IMR-90 (cell line): ENCODE data around the gene ACOX2. TPM values are rescaled to one million over a fixed set of nuclear protein-coding genes. Genes with fewer than 3 reads are reported as not detected.

Source experiments
- ATAC-seq: fragments of 200-7000 bp; cut with Tn5 transposase; 2 replicates; pipeline ENCODE4 v1.9.1; 2020; ENCODE audit warnings: low read depth, mild to moderate bottlenecking, moderate library complexity
- BruUV-seq: library from RNA; stranded (reverse); fragments of 400-500 nt; replicated peaks from 2 replicates; lab custom pipeline; 2021; lab: Mats Ljungman, UMichigan
- CTCF ChIA-PET: fragments of 300-600 bp; formaldehyde crosslinking; extraction: SDS; loops from one replicate; lab custom pipeline; 2021; ENCODE audit warnings: antibody characterized with exemption; lab: Yijun Ruan, JAX
- POLR2A ChIA-PET: fragments of 300-600 bp; sonication (Branson Sonifier 250); formaldehyde crosslinking; loops from one replicate; lab custom pipeline; 2022; ENCODE audit warnings: antibody characterized with exemption; ENCODE audit not compliant: unreplicated experiment; lab: Charles Lee
- DNase-seq: peaks from one replicate; pipeline ENCODE4 v3.0.0; 2013
- H2AFZ ChIP-seq: replicated peaks from 2 replicates; pipeline ENCODE3; 2013; ENCODE audit warnings: low read length, mild to moderate bottlenecking; ENCODE audit not compliant: poor library complexity
- H2AK5ac ChIP-seq: 2 replicates; pipeline ENCODE4 v1.6.1; 2013; ENCODE audit warnings: low read depth, low read length, inconsistent platforms
- H2AK9ac ChIP-seq: replicated peaks from 2 replicates; pipeline ENCODE3; 2013; ENCODE audit warnings: mild to moderate bottlenecking, low read depth, low read length, moderate library complexity; ENCODE audit not compliant: poor library complexity
- H2BK120ac ChIP-seq: 2 replicates; pipeline ENCODE4 v1.6.1; 2013; ENCODE audit warnings: low read depth, low read length, inconsistent platforms
- H2BK15ac ChIP-seq: 3 replicates; pipeline ENCODE4 v1.6.1; 2013; ENCODE audit warnings: low read depth, low read length, inconsistent platforms
- H2BK20ac ChIP-seq: 2 replicates; pipeline ENCODE4 v1.6.1; 2013; ENCODE audit warnings: low read depth, mild to moderate bottlenecking, inconsistent platforms, low read length, moderate library complexity
- H2BK5ac ChIP-seq: 2 replicates; pipeline ENCODE4 v1.6.1; 2013; ENCODE audit warnings: mild to moderate bottlenecking, low read depth, low read length, inconsistent platforms; ENCODE audit not compliant: poor library complexity, severe bottlenecking
- H3K14ac ChIP-seq: replicated peaks from 2 replicates; pipeline ENCODE4 v1.6.1; 2013; ENCODE audit warnings: low read depth, low read length, inconsistent platforms
- H3K18ac ChIP-seq: 2 replicates; pipeline ENCODE4 v1.6.1; 2013; ENCODE audit warnings: low read depth, low read length, control low read depth
- H3K23ac ChIP-seq: 2 replicates; pipeline ENCODE4 v1.6.1; 2013; ENCODE audit warnings: low read depth, low read length, inconsistent platforms
- H3K27ac ChIP-seq: 2 replicates; pipeline ENCODE4 v1.5.1; 2013; ENCODE audit warnings: mild to moderate bottlenecking, control low read depth, low read length; ENCODE audit not compliant: insufficient read depth
- H3K27me3 ChIP-seq: 2 replicates; pipeline ENCODE4 v1.6.1; 2013; ENCODE audit warnings: low read length; ENCODE audit not compliant: control insufficient read depth, insufficient read depth
- H3K36me3 ChIP-seq: 2 replicates; pipeline ENCODE4 v1.6.1; 2013; ENCODE audit warnings: low read length, mixed read lengths; ENCODE audit not compliant: control insufficient read depth, insufficient read depth
- H3K4ac ChIP-seq: 2 replicates; pipeline ENCODE4 v1.6.1; 2013; ENCODE audit warnings: low read depth, low read length, inconsistent platforms
- H3K4me1 ChIP-seq: 2 replicates; pipeline ENCODE4 v1.6.1; 2013; ENCODE audit warnings: low read length, mixed read lengths; ENCODE audit not compliant: control insufficient read depth, insufficient read depth
- H3K4me2 ChIP-seq: 2 replicates; pipeline ENCODE4 v1.6.1; 2013; ENCODE audit warnings: low read depth, mild to moderate bottlenecking, control low read depth, low read length, moderate library complexity
- H3K4me3 ChIP-seq: 2 replicates; pipeline ENCODE4 v1.5.1; 2013; ENCODE audit warnings: low read depth, mild to moderate bottlenecking, control low read depth, low read length, moderate library complexity; ENCODE audit not compliant: insufficient read depth
- H3K56ac ChIP-seq: 2 replicates; pipeline ENCODE4 v1.6.1; 2013; ENCODE audit warnings: low read length, inconsistent platforms; ENCODE audit not compliant: insufficient read depth; ENCODE audit errors: extremely low read depth
- H3K79me1 ChIP-seq, 2 experiments: 2 replicates each; pipeline ENCODE4 v1.6.1; 2013; ENCODE audit warnings: low read length in 2 of 2, inconsistent platforms in 1 of 2, low read depth in 1 of 2
- H3K9ac ChIP-seq: 2 replicates; pipeline ENCODE4 v1.6.1; 2013; ENCODE audit warnings: low read depth, low read length, control low read depth
- H3K9me1 ChIP-seq: 2 replicates; pipeline ENCODE4 v1.6.1; 2013; ENCODE audit warnings: low read length, inconsistent platforms; ENCODE audit not compliant: insufficient read depth
- H3K9me3 ChIP-seq: 2 replicates; pipeline ENCODE4 v1.6.1; 2013; ENCODE audit warnings: low read length; ENCODE audit not compliant: control insufficient read depth, insufficient read depth
- H4K20me1 ChIP-seq: 2 replicates; pipeline ENCODE4 v1.6.1; 2013; ENCODE audit warnings: low read length, inconsistent platforms; ENCODE audit not compliant: insufficient read depth
- H4K5ac ChIP-seq: 2 replicates; pipeline ENCODE4 v1.6.1; 2013; ENCODE audit warnings: mild to moderate bottlenecking, low read depth, low read length, control low read depth
- H4K8ac ChIP-seq, 2 experiments: 2 replicates each; pipeline ENCODE4 v1.6.1; 2013; ENCODE audit warnings: low read depth in 2 of 2, low read length in 2 of 2, control low read depth in 1 of 2, inconsistent platforms in 1 of 2
- H4K91ac ChIP-seq: 2 replicates; pipeline ENCODE4 v1.6.1; 2013; ENCODE audit warnings: low read depth, low read length, inconsistent platforms; ENCODE audit not compliant: insufficient read depth
- BHLHE40 ChIP-seq: fragments of 150-350 bp; IDR thresholded peaks from 2 replicates; pipeline ENCODE4 v1.6.1; 2016; ENCODE audit warnings: mild to moderate bottlenecking, low read depth, low read length
- CEBPB ChIP-seq: IDR thresholded peaks from 2 replicates; pipeline ENCODE4 v1.6.1; 2012; ENCODE audit warnings: low read depth, low read length, improper control_type of control experiment
- CHD1 ChIP-seq: IDR thresholded peaks from 2 replicates; pipeline ENCODE4 v1.6.1; 2012; ENCODE audit warnings: low read depth, low read length, improper control_type of control experiment
- FOS ChIP-seq: fragments of 150-350 bp; IDR thresholded peaks from 2 replicates; pipeline ENCODE4 v1.6.1; 2016; ENCODE audit warnings: low read depth, low read length
- MAFK ChIP-seq: IDR thresholded peaks from 2 replicates; pipeline ENCODE4 v1.6.1; 2012; ENCODE audit warnings: low read depth, low read length, improper control_type of control experiment
- MAZ ChIP-seq: IDR thresholded peaks from 2 replicates; pipeline ENCODE4 v1.6.1; 2012; ENCODE audit warnings: low read depth, mild to moderate bottlenecking, low read length, improper control_type of control experiment, moderate library complexity, borderline replicate concordance
- MXI1 ChIP-seq: IDR thresholded peaks from 2 replicates; pipeline ENCODE4 v1.6.1; 2012; ENCODE audit warnings: low read depth, mild to moderate bottlenecking, low read length, moderate library complexity, borderline replicate concordance
- NFE2L2 ChIP-seq: fragments of 150-350 bp; IDR thresholded peaks from 2 replicates; pipeline ENCODE4 v1.6.1; 2016; ENCODE audit warnings: low read depth, mild to moderate bottlenecking, low read length
- POLR2A ChIP-seq: IDR thresholded peaks from 2 replicates; pipeline ENCODE4 v1.6.1; 2012; ENCODE audit warnings: mild to moderate bottlenecking, low read depth, low read length
- RAD21 ChIP-seq: IDR thresholded peaks from 2 replicates; pipeline ENCODE4 v1.6.1; 2012; ENCODE audit warnings: low read length, improper control_type of control experiment
- RCOR1 ChIP-seq: IDR thresholded peaks from 2 replicates; pipeline ENCODE4 v1.6.1; 2012; ENCODE audit warnings: mild to moderate bottlenecking, low read length, improper control_type of control experiment; ENCODE audit not compliant: insufficient replicate concordance
- RFX5 ChIP-seq: IDR thresholded peaks from 2 replicates; pipeline ENCODE4 v1.8.0; 2012; ENCODE audit warnings: low read depth, mild to moderate bottlenecking, low read length, moderate library complexity
- SMC3 ChIP-seq: fragments of 150-350 bp; IDR thresholded peaks from 2 replicates; pipeline ENCODE4 v1.6.1; 2016; ENCODE audit warnings: low read depth, mild to moderate bottlenecking, antibody characterized with exemption, low read length, moderate library complexity
- WGBS, 2 experiments: methylation state at CpG; one replicate each; pipeline versions ENCODE4 v1.1.5 to v1.1.7; 2013; ENCODE audit warnings: missing lambda C conversion rate in 2 of 2; ENCODE audit not compliant: insufficient read length in 1 of 2; ENCODE audit errors: extremely low coverage in 2 of 2; 5-methylcytosine and 5-hydroxymethylcytosine counted together
- dilution Hi-C: fragments of 300-500 bp; cut with HindIII; formaldehyde crosslinking; loops from one replicate; pipeline ENCODE4 v1.14.3; 2018; ENCODE audit warnings: low sequenced_read_pairs; ENCODE audit not compliant: unreplicated experiment
- in situ Hi-C: fragments of 300-500 bp; cut with MboI; formaldehyde crosslinking; loops from 3 replicates; pipeline ENCODE4 v1.14.3; 2019; ENCODE audit warnings: low sequenced_read_pairs, inconsistent platforms, mixed read lengths
- intact Hi-C: fragments of 100-400 bp; cut with micrococcal nuclease; formaldehyde crosslinking; loops from 2 replicates; pipeline ENCODE4 v1.10.0; 2022
- polyA plus RNA-seq, 3 experiments: library from polyadenylated mRNA; depleted of rRNA; stranded (reverse); fragments of >200 nt; gene quantifications; 2 replicates each; pipeline ENCODE4 v1.2.3, GENCODE V29; 2012; ENCODE audit warnings: low replicate concordance in 1 of 3
- total RNA-seq: library from RNA; depleted of rRNA; stranded (reverse); fragments of >200 nt; gene quantifications from 2 replicates; pipeline ENCODE4 v1.2.3, GENCODE V29; 2012
- TF ChIP-seq, protein P1 (sequence below): fragments of 150-350 bp; IDR thresholded peaks from 2 replicates; pipeline ENCODE4 v1.6.1; 2017; ENCODE audit warnings: mild to moderate bottlenecking, antibody characterized with exemption, low read length, low read depth
- TF ChIP-seq, protein P2 (sequence below): conservative IDR thresholded peaks from 2 replicates; pipeline ENCODE4 v1.5.1; 2012; ENCODE audit warnings: mild to moderate bottlenecking, low read depth, low read length, improper control_type of control experiment

The ACOX2 gene
- total and polyA plus RNA-seq, 2 of the 4 experiments (the other 2 are of a cell fraction), result 15.6 to 32.9 TPM

DNA sequence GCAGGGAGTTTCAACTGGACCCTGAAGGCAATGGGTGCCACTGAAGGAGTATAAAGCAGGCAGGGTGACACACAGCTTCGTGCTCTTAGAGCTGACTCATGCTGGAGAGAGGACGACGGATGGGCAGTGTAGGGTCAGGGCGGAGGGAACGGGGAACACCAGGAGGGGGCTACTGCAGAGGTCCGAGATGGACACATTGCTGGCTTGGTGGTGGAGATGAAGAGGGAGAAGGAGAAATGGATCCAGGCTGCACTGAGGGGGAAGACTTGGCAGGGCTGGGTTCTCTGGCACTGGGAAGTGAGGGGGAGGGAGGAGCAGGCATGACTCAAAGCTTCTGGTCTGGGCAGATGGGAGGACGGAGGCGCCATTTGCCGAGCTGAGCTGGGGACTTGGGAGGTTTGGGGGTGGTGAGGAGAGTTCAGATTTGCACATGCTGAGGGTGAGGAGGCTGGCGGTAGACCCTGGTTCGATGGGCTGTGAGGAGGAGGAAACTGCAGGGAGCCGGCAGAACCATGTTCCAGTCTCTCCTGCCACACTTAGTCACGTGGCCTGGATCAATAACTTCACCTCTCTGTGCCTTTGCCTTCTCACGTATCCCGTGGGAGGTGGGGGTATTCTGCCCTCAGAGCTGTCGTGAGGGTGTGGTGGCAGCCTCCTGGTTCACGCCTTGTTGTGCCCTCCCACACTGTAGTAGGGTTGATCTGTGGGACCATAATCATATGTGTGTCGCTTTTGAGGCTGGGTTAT lies 49.7 kb downstream of the ACOX2 start:
- ChIA-PET CTCF (no interaction called here), POLR2A (interaction anchor here (0.6 to 1.0 kb wide), 2 partner anchors 15 to 52 kb away, joined by 3 to 6 read pairs; no protein-coding TSS in a partner anchor)
- ATAC-seq, result peak; percentile 22
- TF ChIP-seq MXI1 (no peak), RFX5 (no peak), RAD21 (no peak), SMC3 (no peak), BHLHE40 (no peak), NFE2L2 (peak; percentile 41), FOS (peak; percentile 38; the same call in 1 of the 2 replicates), MAZ (no peak; the same call in 1 of the 2 replicates), RCOR1 (no peak), MAFK (no peak), CHD1 (no peak), POLR2A (no peak), CEBPB (no peak)
- TF ChIP-seq, protein P1, sequence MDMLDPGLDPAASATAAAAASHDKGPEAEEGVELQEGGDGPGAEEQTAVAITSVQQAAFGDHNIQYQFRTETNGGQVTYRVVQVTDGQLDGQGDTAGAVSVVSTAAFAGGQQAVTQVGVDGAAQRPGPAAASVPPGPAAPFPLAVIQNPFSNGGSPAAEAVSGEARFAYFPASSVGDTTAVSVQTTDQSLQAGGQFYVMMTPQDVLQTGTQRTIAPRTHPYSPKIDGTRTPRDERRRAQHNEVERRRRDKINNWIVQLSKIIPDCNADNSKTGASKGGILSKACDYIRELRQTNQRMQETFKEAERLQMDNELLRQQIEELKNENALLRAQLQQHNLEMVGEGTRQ, result no peak
- TF ChIP-seq, protein P2, sequence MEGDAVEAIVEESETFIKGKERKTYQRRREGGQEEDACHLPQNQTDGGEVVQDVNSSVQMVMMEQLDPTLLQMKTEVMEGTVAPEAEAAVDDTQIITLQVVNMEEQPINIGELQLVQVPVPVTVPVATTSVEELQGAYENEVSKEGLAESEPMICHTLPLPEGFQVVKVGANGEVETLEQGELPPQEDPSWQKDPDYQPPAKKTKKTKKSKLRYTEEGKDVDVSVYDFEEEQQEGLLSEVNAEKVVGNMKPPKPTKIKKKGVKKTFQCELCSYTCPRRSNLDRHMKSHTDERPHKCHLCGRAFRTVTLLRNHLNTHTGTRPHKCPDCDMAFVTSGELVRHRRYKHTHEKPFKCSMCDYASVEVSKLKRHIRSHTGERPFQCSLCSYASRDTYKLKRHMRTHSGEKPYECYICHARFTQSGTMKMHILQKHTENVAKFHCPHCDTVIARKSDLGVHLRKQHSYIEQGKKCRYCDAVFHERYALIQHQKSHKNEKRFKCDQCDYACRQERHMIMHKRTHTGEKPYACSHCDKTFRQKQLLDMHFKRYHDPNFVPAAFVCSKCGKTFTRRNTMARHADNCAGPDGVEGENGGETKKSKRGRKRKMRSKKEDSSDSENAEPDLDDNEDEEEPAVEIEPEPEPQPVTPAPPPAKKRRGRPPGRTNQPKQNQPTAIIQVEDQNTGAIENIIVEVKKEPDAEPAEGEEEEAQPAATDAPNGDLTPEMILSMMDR, result no peak

More for the DNA sequence above, 49.7 kb downstream of the ACOX2 start:
- dilution Hi-C loops (no loop called here), in situ Hi-C loops (no loop called here), intact Hi-C loops (no loop called here)
- H3K18ac ChIP-seq, result peak overlapping the region; percentile 73
- WGBS, 2 experiments, result 43% methylated on average over 5 of the region's 18 CpGs; no CpG with 5 or more reads in 1 of the 2 experiments
- peak overlapping the region; percentile 66 for H2BK20ac ChIP-seq
- no peak overlapping the region for H3K9ac ChIP-seq
- H4K20me1 ChIP-seq, result no peaks in the 10 kb centered on the region
- H3K4me1 ChIP-seq, result peaks cover 13% of the 10 kb centered on the region
- no peaks in the 10 kb centered on the region for H3K36me3 ChIP-seq
- peak overlapping the region; percentile 31; the same call in 1 of the 2 replicates for H3K27ac ChIP-seq
- H2AFZ ChIP-seq, result peak overlapping the region; percentile 96
- peak overlapping the region; percentile 19; the same call in 1 of the 2 replicates for H3K23ac ChIP-seq
- H3K9me3 ChIP-seq, result no peaks in the 10 kb centered on the region
- H4K5ac ChIP-seq, result peak overlapping the region; percentile 96
- no peaks in the 10 kb centered on the region for H3K27me3 ChIP-seq
- BruUV-seq, result no TSS peak
- H4K91ac ChIP-seq, result peak overlapping the region; percentile 84
- peak overlapping the region; percentile 74 for H3K14ac ChIP-seq
- H2BK120ac ChIP-seq, result peak overlapping the region; percentile 95
- peak overlapping the region; percentile 95 for H3K4ac ChIP-seq
- peak overlapping the region; percentile 96; the same call in 2 of the 3 replicates for H2BK15ac ChIP-seq
- peak overlapping the region; percentile 68 to 96; a peak in 3 of 4 replicates for H4K8ac ChIP-seq
- no peak overlapping the region for H3K56ac ChIP-seq
- H2AK9ac ChIP-seq, result peak overlapping the region; percentile 79
- H3K4me3 ChIP-seq, result no peak overlapping the region
- peak overlapping the region; percentile 97 for H2AK5ac ChIP-seq
- peaks cover 0 to under 1% of the 10 kb centered on the region in 2 experiments; a peak in 2 of 4 replicates for H3K79me1 ChIP-seq
- H3K4me2 ChIP-seq, result peak overlapping the region; percentile 27; the same call in 1 of the 2 replicates
- H2BK5ac ChIP-seq, result peak overlapping the region; percentile 75
- H3K9me1 ChIP-seq, result peaks cover 22% of the 10 kb centered on the region
- DNase-seq, result peak; percentile 62
